Motor neuron (in vitro differentiated cells): Measurements from ENCODE around the gene HSPA1B. TPM values are rescaled to one million over a fixed set of nuclear protein-coding genes. Genes with fewer than 3 reads are reported as not detected.
"Not testable (repeated sequence)": the region's sequence is repeated elsewhere in the genome, so short reads cannot be mapped to it uniquely, and the experiment has no call there.

Source experiments
- ATAC-seq, 8 experiments: fragments of 200-7000 bp; cut with Tn5 transposase; replicated peaks in 6 of 8; 2 replicates each; pipeline ENCODE4 v1.8.0; 2021; ENCODE audit warnings: mild to moderate bottlenecking in 8 of 8, moderate library complexity in 8 of 8
- H3K27ac ChIP-seq, 2 donors: fragments of 250-450 bp; sonication (Bioruptor Pico); 2 replicates each; pipeline ENCODE4 v1.9.0; 2021; ENCODE audit warnings: antibody characterized with exemption in 2 of 2, mild to moderate bottlenecking in 2 of 2, moderate library complexity in 1 of 2
- H3K4me1 ChIP-seq, 2 donors: fragments of 250-450 bp; sonication (Bioruptor Pico); replicated peaks in 1 of 2; 2 replicates each; pipeline ENCODE4 v1.6.1; 2021; ENCODE audit warnings: antibody characterized with exemption in 2 of 2, mild to moderate bottlenecking in 2 of 2, moderate library complexity in 1 of 2
- H3K4me3 ChIP-seq, 5 donors: fragments of 250-450 bp; sonication (Bioruptor Pico); 2 replicates each; pipeline ENCODE4 v1.9.0; 2021; ENCODE audit warnings: antibody characterized with exemption in 5 of 5, mild to moderate bottlenecking in 5 of 5, moderate library complexity in 4 of 5
- WGBS, 10 experiments: fragments of 450-650 bp; shearing (Covaris generic); methylation state at CpG; one replicate each; pipeline ENCODE4 v1.0.0; 2022; 5-methylcytosine and 5-hydroxymethylcytosine counted together
- in situ Hi-C, 9 experiments: fragments of 400-800 bp; cut with MboI; loops; one replicate each; pipeline ENCODE4 v1.15.0; 2021; ENCODE audit warnings: low sequenced_read_pairs in 9 of 9, low pct_unique_long_range_greater_than_20kb in 2 of 9; ENCODE audit not compliant: unreplicated experiment in 9 of 9
- total RNA-seq, 8 experiments: library from RNA; unstranded; fragments of 300-600 nt; gene quantifications; 2 replicates each; pipeline versions ENCODE4 v1.2.3 to v1.2.4, GENCODE V29; 2022

Gene HSPA1B
- total RNA-seq, 8 experiments from 2014 or later: 68.6 to 489 (median 130) TPM

- ATAC-seq, in situ Hi-C loops, H3K4me3 ChIP-seq, H3K4me1 ChIP-seq, H3K27ac ChIP-seq: not testable (repeated sequence)
- 82 to 100% (median 94%) methylated on average over 2 to 8 of the region's 8 CpGs; no CpG with 5 or more reads in 2 of the 10 experiments for WGBS, 10 experiments
Observed at GRCh38 chr6:31857774-31858173, 30.2 kb downstream of the HSPA1B start.

GRCh38 chr6:31858707-31859106 lies 31.2 kb downstream of the HSPA1B start:
- Histone ChIP-seq H3K27ac (no peak overlapping the region), H3K4me1 (peaks cover 4% of the 10 kb centered on the region in 2 donors), H3K4me3 (no peak overlapping the region)
- no peak for ATAC-seq
- 85 to 100% (median 96%) methylated on average over 1 to 7 of the region's 8 CpGs for WGBS, 10 experiments
- in situ Hi-C loops: no loop called here

GRCh38 chr6:31859923-31860322 lies 32.4 kb downstream of the HSPA1B start:
- no peak for ATAC-seq
- in situ Hi-C loops: no loop called here
- WGBS, 10 experiments: 91 to 100% (median 93%) methylated on average over 2 to 9 of the region's 11 CpGs; no CpG with 5 or more reads in 6 of the 10 experiments
- H3K4me3 ChIP-seq: no peak overlapping the region
- no peak overlapping the region for H3K27ac ChIP-seq
- peaks cover 4 to 11% of the 10 kb centered on the region in 2 donors for H3K4me1 ChIP-seq

GRCh38 chr6:31860349-31860748 lies 32.8 kb downstream of the HSPA1B start:
- Histone ChIP-seq H3K4me3 (no peak overlapping the region), H3K4me1 (peaks cover 4 to 11% of the 10 kb centered on the region in 2 donors), H3K27ac (no peak overlapping the region)
- no peak for ATAC-seq
- 89 to 100% (median 100%) methylated on average over 1 to 5 of the region's 13 CpGs; no CpG with 5 or more reads in 7 of the 10 experiments for WGBS, 10 experiments
- in situ Hi-C loops: no loop called here

- ATAC-seq: no peak
- Histone ChIP-seq H3K27ac (no peak overlapping the region), H3K4me3 (peak overlapping the region in 1 of 5 donors; percentile 74), H3K4me1 (peaks cover 4 to 11% of the 10 kb centered on the region in 2 donors)
- in situ Hi-C loops: no loop called here
- 81 to 100% (median 94%) methylated on average over 1 to 4 of the region's 7 CpGs; no CpG with 5 or more reads in 2 of the 10 experiments for WGBS, 10 experiments
Observed at GRCh38 chr6:31861150-31861549, 33.6 kb downstream of the HSPA1B start.

- in situ Hi-C loops: no loop called here
- ATAC-seq: no peak
- peak overlapping the region; percentile 55 to 88 (median 74) for H3K4me3 ChIP-seq
- H3K4me1 ChIP-seq: peaks cover 4 to 11% of the 10 kb centered on the region in 2 donors
- 0 to 43% (median 35%) methylated on average over 1 to 13 of the region's 17 CpGs; no CpG with 5 or more reads in 3 of the 10 experiments for WGBS, 10 experiments
- peak overlapping the region in 1 of 2 donors; percentile 15 for H3K27ac ChIP-seq
Observed at GRCh38 chr6:31861919-31862343, 34.4 kb downstream of the HSPA1B start.

- Histone ChIP-seq H3K4me3 (peak within 1 kb of the TSS; percentile 57 to 88 (median 82)), H3K4me1 (peaks cover 4 to 11% of the 10 kb centered on the region in 2 donors), H3K27ac (peak within 1 kb of the TSS; percentile 68 to 72)
- WGBS, 10 experiments: 0 to 5% (median 1%) methylated on average over 3 to 20 of the region's 64 CpGs; no CpG with 5 or more reads in 5 of the 10 experiments
- peak; percentile 89 to 95 (median 93) for ATAC-seq
- in situ Hi-C loops: no loop called here
Observed at GRCh38 chr6:31862344-31863235, 35.1 kb downstream of the HSPA1B start, which contains the start of gene NEU1. TSS of gene NEU1 (minus strand) at chr6:31862821. CDS start at chr6:31862776, 45 bp downstream.

- peak overlapping the region; percentile 68 to 72 for H3K27ac ChIP-seq
- 0 to 49% (median 28%) methylated on average over 1 to 5 of the region's 16 CpGs; no CpG with 5 or more reads in 4 of the 10 experiments for WGBS, 10 experiments
- ATAC-seq, in situ Hi-C loops: not testable (repeated sequence)
- H3K4me3 ChIP-seq: peak overlapping the region; percentile 52 to 88 (median 72)
- peaks cover 4 to 11% of the 10 kb centered on the region in 2 donors for H3K4me1 ChIP-seq
Observed at GRCh38 chr6:31864123-31864562, 36.6 kb downstream of the HSPA1B start.

GRCh38 chr6:31864818-31865204 lies 37.3 kb downstream of the HSPA1B start:
- ATAC-seq: no peak
- WGBS, 10 experiments: 80 to 100% (median 89%) methylated on average over 1 to 3 of the region's 8 CpGs; no CpG with 5 or more reads in 6 of the 10 experiments
- Histone ChIP-seq H3K4me1 (peaks cover 4 to 11% of the 10 kb centered on the region in 2 donors), H3K27ac (no peak overlapping the region), H3K4me3 (no peak overlapping the region)
- in situ Hi-C loops: no loop called here

- Histone ChIP-seq H3K27ac (no peak overlapping the region), H3K4me1 (peaks cover 4 to 11% of the 10 kb centered on the region in 2 donors), H3K4me3 (no peak overlapping the region)
- in situ Hi-C loops: no loop called here
- no peak for ATAC-seq
- WGBS, 10 experiments: 60 to 97% (median 78%) methylated on average over 2 to 11 of the region's 21 CpGs; no CpG with 5 or more reads in 1 of the 10 experiments
Observed at GRCh38 chr6:31865205-31866118, 37.9 kb downstream of the HSPA1B start.

GRCh38 chr6:31868658-31868971 lies 41.1 kb downstream of the HSPA1B start:
- H3K27ac ChIP-seq, H3K4me1 ChIP-seq, in situ Hi-C loops, ATAC-seq, H3K4me3 ChIP-seq: not testable (repeated sequence)
- 40 to 100% methylated on average over 1 of the region's 1 CpG; no CpG with 5 or more reads in 8 of the 10 experiments for WGBS, 10 experiments

- H3K27ac ChIP-seq: no peak overlapping the region
- 33 to 73% (median 67%) methylated on average over 1 to 3 of the region's 8 CpGs; no CpG with 5 or more reads in 7 of the 10 experiments for WGBS, 10 experiments
Observed at GRCh38 chr6:31869343-31869742, 41.8 kb downstream of the HSPA1B start.

More at GRCh38 chr6:31869343-31869742, 41.8 kb downstream of the HSPA1B start:
- no peak overlapping the region for H3K4me3 ChIP-seq
- no peak for ATAC-seq
- peaks cover 0 to 3% of the 10 kb centered on the region in 2 donors for H3K4me1 ChIP-seq
- in situ Hi-C loops: no loop called here
